Gastroesophageal sphincter (tissue), 3 donors: Measurements from ENCODE around the gene CNTNAP2.

Experiments used
- CTCF ChIP-seq, 4 experiments: fragments of 200-600 bp in 2 of 4; fragments of 450-650 bp in 2 of 4; sonication (generic) in 1 of 4; IDR thresholded peaks; one replicate each; pipeline ENCODE4 v1.5.1; 2017 to 2019; ENCODE audit warnings: antibody characterized with exemption in 4 of 4, mild to moderate bottlenecking in 2 of 4, moderate library complexity in 2 of 4
- POLR2A ChIP-seq, 2 donors: fragments of 450-650 bp; IDR thresholded peaks; one replicate each; pipeline ENCODE4 v1.6.1; 2017; ENCODE audit warnings: antibody characterized with exemption in 2 of 2, mild to moderate bottlenecking in 2 of 2, moderate library complexity in 1 of 2

GRCh38 chr7:148319316-148319808, 2202.8 kb downstream of the CNTNAP2 start:
- no peak for TF ChIP-seq CTCF (IDR thresholded peaks at IDR 0.05)
- no peak for TF ChIP-seq POLR2A (IDR thresholded peaks at IDR 0.05)
